Calu3 (cell line): Measurements from ENCODE around the gene JARID2. TPM values are rescaled to one million over a fixed set of nuclear protein-coding genes. Genes with fewer than 3 reads are reported as not detected.

Experiments
- BruUV-seq: library from RNA; stranded (reverse); fragments of 400-500 nt; replicated peaks from 2 replicates; lab custom pipeline; 2021; lab: Mats Ljungman, UMichigan
- CTCF ChIA-PET: fragments of 300-600 bp; sonication (Branson Sonifier 250); formaldehyde crosslinking; loops from one replicate; lab custom pipeline; 2022; ENCODE audit warnings: antibody characterized with exemption; lab: Charles Lee
- DNase-seq: peaks from one replicate; pipeline ENCODE4 v3.0.0; 2022
- H3K27ac Mint-ChIP-seq: one replicate; pipeline ENCODE4 v1.8.0; 2022; ENCODE audit warnings: mixed read lengths; ENCODE audit not compliant: unreplicated experiment
- H3K27me3 Mint-ChIP-seq: one replicate; pipeline ENCODE4 v1.8.0; 2022; ENCODE audit warnings: mixed read lengths; ENCODE audit not compliant: unreplicated experiment
- H3K36me3 Mint-ChIP-seq: one replicate; pipeline ENCODE4 v1.8.0; 2022; ENCODE audit warnings: mild to moderate bottlenecking, moderate library complexity, mixed read lengths; ENCODE audit not compliant: insufficient read depth, unreplicated experiment
- H3K4me1 Mint-ChIP-seq: one replicate; pipeline ENCODE4 v1.8.0; 2022; ENCODE audit warnings: mild to moderate bottlenecking, low read depth, mixed read lengths; ENCODE audit not compliant: unreplicated experiment
- H3K4me3 Mint-ChIP-seq: one replicate; pipeline ENCODE4 v1.8.0; 2022; ENCODE audit warnings: mild to moderate bottlenecking, low read depth, moderate library complexity, mixed read lengths; ENCODE audit not compliant: unreplicated experiment
- H3K9me3 Mint-ChIP-seq: one replicate; pipeline ENCODE4 v1.8.0; 2022; ENCODE audit warnings: low read depth, mixed read lengths; ENCODE audit not compliant: unreplicated experiment
- CTCF ChIP-seq: fragments of 200-600 bp; IDR thresholded peaks from one replicate; pipeline ENCODE4 v1.8.0; 2022; ENCODE audit warnings: antibody characterized with exemption; ENCODE audit not compliant: unreplicated experiment
- intact Hi-C: fragments of 100-400 bp; cut with micrococcal nuclease; formaldehyde crosslinking; loops from one replicate; pipeline ENCODE4 v1.10.0; 2022; ENCODE audit not compliant: unreplicated experiment
- total RNA-seq: library from RNA; stranded (reverse); gene quantifications from 2 replicates; pipeline ENCODE4 v1.2.3, GENCODE V29; 2022

JARID2 gene
- total RNA-seq, 1 experiment from 2014 or later = 9.4 TPM

- Mint-ChIP-seq H3K4me3 (no peak overlapping the region), H3K4me1 (no peaks in the 10 kb centered on the region), H3K9me3 (no peaks in the 10 kb centered on the region), H3K36me3 (peaks cover 6% of the 10 kb centered on the region), H3K27me3 (no peaks in the 10 kb centered on the region), H3K27ac (no peak overlapping the region)
- no peak for TF ChIP-seq CTCF
- CTCF ChIA-PET = no interaction called here
- intact Hi-C loops = no loop called here
- DNase-seq = no peak
- no TSS peak for BruUV-seq
These were observed 105.8 kb downstream of the JARID2 start for GRCh38 chr6:15351631-15352030.

- BruUV-seq = no TSS peak
- Mint-ChIP-seq H3K9me3 (no peaks in the 10 kb centered on the region), H3K4me3 (no peak overlapping the region), H3K36me3 (peaks cover 6% of the 10 kb centered on the region), H3K4me1 (no peaks in the 10 kb centered on the region), H3K27me3 (no peaks in the 10 kb centered on the region), H3K27ac (no peak overlapping the region)
- TF ChIP-seq CTCF = no peak
- intact Hi-C loops = no loop called here
- DNase-seq = no peak
- CTCF ChIA-PET = no interaction called here
These were observed 106.4 kb downstream of the JARID2 start for GRCh38 chr6:15352220-15352619.

GRCh38 chr6:15352845-15353244 is 107.0 kb downstream of the JARID2 start:
- H3K9me3 Mint-ChIP-seq = no peaks in the 10 kb centered on the region

GRCh38 chr6:15355683-15356099 is 109.8 kb downstream of the JARID2 start:
- BruUV-seq = no TSS peak
- no peak overlapping the region for H3K27ac Mint-ChIP-seq
- no peaks in the 10 kb centered on the region for H3K9me3 Mint-ChIP-seq

More at GRCh38 chr6:15352845-15353244, 107.0 kb downstream of the JARID2 start:
- intact Hi-C loops = no loop called here
- Mint-ChIP-seq H3K27ac (no peak overlapping the region), H3K27me3 (no peaks in the 10 kb centered on the region), H3K4me3 (no peak overlapping the region), H3K36me3 (peaks cover 6% of the 10 kb centered on the region), H3K4me1 (no peaks in the 10 kb centered on the region)
- TF ChIP-seq CTCF = no peak
- DNase-seq = no peak
- CTCF ChIA-PET = interaction anchor here (0.6 kb wide), 1 partner anchor 9 kb away, joined by 6 read pairs; no protein-coding TSS in a partner anchor
- BruUV-seq = no TSS peak

More at GRCh38 chr6:15355683-15356099, 109.8 kb downstream of the JARID2 start:
- CTCF ChIA-PET = no interaction called here
- no peak for TF ChIP-seq CTCF
- Mint-ChIP-seq H3K36me3 (no peaks in the 10 kb centered on the region), H3K4me3 (no peak overlapping the region), H3K4me1 (peaks cover 8% of the 10 kb centered on the region), H3K27me3 (no peaks in the 10 kb centered on the region)
- no peak for DNase-seq
- intact Hi-C loops = no loop called here
